ENCODE results near the gene SREBF1.

Gene SREBF1

GRCh38 chr17:17816240-17816814 lies 20.5 kb downstream of the SREBF1 start:
- no peak for DNase-seq
- H3K4me3 ChIP-seq (ENCODE audit: low read depth, low read length), result no peak overlapping the region
- H3K36me3 ChIP-seq, result peaks cover 94% of the 10 kb centered on the region
- no peak for TF ChIP-seq CTCF (IDR thresholded peaks at IDR 0.05; ENCODE audit: low read depth, low read length)
- H3K27me3 ChIP-seq (ENCODE audit: insufficient read depth, low read depth, severe bottlenecking), result no peaks in the 10 kb centered on the region
- H3K9me3 ChIP-seq (ENCODE audit: severe bottlenecking), result no peaks in the 10 kb centered on the region
- peak overlapping the region; percentile 37 for H3K27ac ChIP-seq

- no peak for DNase-seq
- no peaks in the 10 kb centered on the region for H3K27me3 ChIP-seq (ENCODE audit: insufficient read depth, low read depth, severe bottlenecking)
- TF ChIP-seq CTCF (IDR thresholded peaks at IDR 0.05; ENCODE audit: low read depth, low read length), result no peak
- no peak overlapping the region for H3K4me3 ChIP-seq (ENCODE audit: low read depth, low read length)
- no peaks in the 10 kb centered on the region for H3K9me3 ChIP-seq (ENCODE audit: severe bottlenecking)
- peak overlapping the region; percentile 26 for H3K27ac ChIP-seq
- H3K36me3 ChIP-seq, result peaks cover 93% of the 10 kb centered on the region
Measured at GRCh38 chr17:17815436-17816200, 21.2 kb downstream of the SREBF1 start.

- peak overlapping the region; percentile 26; the same call in 1 of the 2 replicates for H3K27ac ChIP-seq
- peaks cover 93% of the 10 kb centered on the region for H3K36me3 ChIP-seq
- no peaks in the 10 kb centered on the region for H3K27me3 ChIP-seq (ENCODE audit: insufficient read depth, low read depth, severe bottlenecking)
- no peaks in the 10 kb centered on the region for H3K9me3 ChIP-seq (ENCODE audit: severe bottlenecking)
- H3K4me3 ChIP-seq (ENCODE audit: low read depth, low read length), result no peak overlapping the region
- no peak for TF ChIP-seq CTCF (IDR thresholded peaks at IDR 0.05; ENCODE audit: low read depth, low read length)
- no peak for DNase-seq
Measured at GRCh38 chr17:17815062-17815406, 21.8 kb downstream of the SREBF1 start.

GRCh38 chr17:17814162-17815061 lies 22.4 kb downstream of the SREBF1 start:
- peaks cover 90% of the 10 kb centered on the region for H3K36me3 ChIP-seq
- peak overlapping the region; percentile 26; the same call in 1 of the 2 replicates for H3K27ac ChIP-seq
- no peaks in the 10 kb centered on the region for H3K9me3 ChIP-seq (ENCODE audit: severe bottlenecking)
- no peak for DNase-seq
- H3K4me3 ChIP-seq (ENCODE audit: low read depth, low read length), result no peak overlapping the region
- TF ChIP-seq CTCF (IDR thresholded peaks at IDR 0.05; ENCODE audit: low read depth, low read length), result no peak
- no peaks in the 10 kb centered on the region for H3K27me3 ChIP-seq (ENCODE audit: insufficient read depth, low read depth, severe bottlenecking)

- no peak for TF ChIP-seq CTCF (IDR thresholded peaks at IDR 0.05; ENCODE audit: low read depth, low read length)
- peaks cover 88% of the 10 kb centered on the region for H3K36me3 ChIP-seq
- H3K27ac ChIP-seq, result no peak overlapping the region
- no peaks in the 10 kb centered on the region for H3K27me3 ChIP-seq (ENCODE audit: insufficient read depth, low read depth, severe bottlenecking)
- no peaks in the 10 kb centered on the region for H3K9me3 ChIP-seq (ENCODE audit: severe bottlenecking)
- DNase-seq, result no peak
- H3K4me3 ChIP-seq (ENCODE audit: low read depth, low read length), result no peak overlapping the region
Measured at GRCh38 chr17:17813725-17814095, 23.1 kb downstream of the SREBF1 start.

Data from WERI-Rb-1 (cell line).